Activated T-cell treated with anti-CD3 and anti-CD28 coated beads for 1 hour (primary cell): ENCODE measurements around the gene USP49.
"Not testable (repeated sequence)": the region's sequence is repeated elsewhere in the genome, so short reads cannot be mapped to it uniquely, and the experiment has no call there.

Experiments used
- DNase-seq: peaks from one replicate; pipeline ENCODE4 v3.0.0-alpha.2; 2020; ENCODE audit warnings: low read depth

Gene USP49

GRCh38 chr6:41779788-41780550, 115.2 kb downstream of the USP49 start, which contains the start of gene FRS3:
Gene FRS3 (minus strand): TSS chr6:41779900. CDS start chr6:41776987, 2,913 bp downstream.
- DNase-seq, result peak; percentile 99

GRCh38 chr6:41779336-41779735, 115.8 kb downstream of the USP49 start:
- no peak for DNase-seq

GRCh38 chr6:41778895-41779294, 116.3 kb downstream of the USP49 start:
- DNase-seq, result no peak

GRCh38 chr6:41777551-41778285, 117.5 kb downstream of the USP49 start:
- no peak for DNase-seq

- DNase-seq, result no peak
These were observed 119.8 kb downstream of the USP49 start for GRCh38 chr6:41775293-41775882.

GRCh38 chr6:41774841-41775240, 120.3 kb downstream of the USP49 start:
- no peak for DNase-seq

- no peak for DNase-seq
These were observed 123.9 kb downstream of the USP49 start for GRCh38 chr6:41771058-41771983.

- DNase-seq, result no peak
These were observed 124.7 kb downstream of the USP49 start for GRCh38 chr6:41770381-41771057.

GRCh38 chr6:41769376-41769775, 125.8 kb downstream of the USP49 start:
- DNase-seq, result no peak

- no peak for DNase-seq
These were observed 126.4 kb downstream of the USP49 start for GRCh38 chr6:41768545-41769308.

- DNase-seq, result no peak
These were observed 127.9 kb downstream of the USP49 start for GRCh38 chr6:41767112-41767833.

- DNase-seq, result not testable (repeated sequence)
These were observed 129.0 kb downstream of the USP49 start for GRCh38 chr6:41766043-41766664.

- no peak for DNase-seq
These were observed 131.7 kb downstream of the USP49 start for GRCh38 chr6:41763470-41763869.

- DNase-seq, result no peak
These were observed 135.1 kb downstream of the USP49 start for GRCh38 chr6:41759905-41760579.

GRCh38 chr6:41759106-41759904, 135.9 kb downstream of the USP49 start:
- DNase-seq, result no peak

GRCh38 chr6:41758641-41759035, 136.5 kb downstream of the USP49 start:
- DNase-seq, result no peak

GRCh38 chr6:41757931-41758640, 137.1 kb downstream of the USP49 start:
- DNase-seq, result no peak
